ENCODE data around the gene PCNX3. TPM values are rescaled to one million over a fixed set of nuclear protein-coding genes. Genes with fewer than 3 reads are reported as not detected.

Gene PCNX3
- total RNA-seq, 1 experiment from 2014 or later: 50.4 TPM

- Histone ChIP-seq H2AFZ (ENCODE audit: low read depth, low read length, poor library complexity, severe bottlenecking) (no peak overlapping the region), H3K27me3 (ENCODE audit: insufficient read depth, low read length) (no peaks in the 10 kb centered on the region), H3K4me3 (replicated peaks in 1 of 2; ENCODE audit: low read depth in 1 of 2, low read length in 2 of 2) (peak overlapping the region; percentile 60 to 74), H3K4me2 (ENCODE audit: low read length) (peak overlapping the region; percentile 91), H3K4me1 (ENCODE audit: control insufficient read depth in 1 of 2, insufficient read depth in 2 of 2, low read length in 2 of 2) (peaks cover 54 to 84% of the 10 kb centered on the region in 2 experiments), H3K36me3 (ENCODE audit: control insufficient read depth in 1 of 2, insufficient read depth in 2 of 2, low read length in 2 of 2) (peaks cover 0 to 17% of the 10 kb centered on the region in 2 experiments; a peak in 1 of 4 replicates), H4K20me1 (ENCODE audit: insufficient read depth) (no peaks in the 10 kb centered on the region), H3K27ac (ENCODE audit: low read depth, low read length) (peak overlapping the region; percentile 88), H3K9ac (ENCODE audit: low read length) (peak overlapping the region; percentile 75), H3K79me2 (ENCODE audit: insufficient read depth, low read length) (no peaks in the 10 kb centered on the region; the same call in 1 of the 2 replicates), H3K9me3 (ENCODE audit: control insufficient read depth in 1 of 2, insufficient read depth in 1 of 2, low read depth in 1 of 2, low read length in 2 of 2) (no peaks in the 10 kb centered on the region), H3K9me2 (ENCODE audit: insufficient read depth) (no peaks in the 10 kb centered on the region)
- RAD21 ChIA-PET (ENCODE audit: low non-redundant PET in 1 of 2, low total read pairs in 2 of 2, uncharacterized antibody in 2 of 2, unreplicated experiment in 2 of 2): no interaction called here
- intact Hi-C loops (cut with micrococcal nuclease): no loop called here
- POLR2A ChIA-PET: interaction anchor here (0.6 to 2.1 kb wide), 5 partner anchors 9 to 213 kb away, joined by 3 to 9 read pairs (median 6); partner anchors contain the start of genes MUS81, PCNX3 and SIPA1
- TF ChIP-seq CTCF (IDR thresholded peaks at IDR 0.05 in 2 of 3, conservative IDR thresholded peaks at IDR 0.05 in 1 of 3; ENCODE audit: borderline replicate concordance in 1 of 3, insufficient read depth in 1 of 3, low read depth in 2 of 3, low read length in 2 of 3) (peak in 2 of 3 experiments; percentile 30 to 34; a peak in 2 of 6 replicates), ZBTB33 (IDR thresholded peaks at IDR 0.05; ENCODE audit: extremely low read depth, insufficient replicate concordance, low read length) (no peak), ZFX (IDR thresholded peaks at IDR 0.05) (0 out of 2 replicates have a peak, but pooled peaks have one; percentile 41), SIN3A (IDR thresholded peaks at IDR 0.05; ENCODE audit: low read depth) (no peak), REST (IDR thresholded peaks at IDR 0.05; ENCODE audit: low read depth) (no peak), POLR2AphosphoS5 (IDR thresholded peaks at IDR 0.05; ENCODE audit: low read depth, low read length) (peak; percentile 72; the same call in 1 of the 2 replicates), EGR1 (IDR thresholded peaks at IDR 0.05; ENCODE audit: low read depth) (no peak), POLR2A (IDR thresholded peaks at IDR 0.05; ENCODE audit: borderline replicate concordance, extremely low read depth, insufficient read depth, insufficient read length) (peak; percentile 32)
- ATAC-seq: peak; percentile 75
- no peak for DNase-seq (ENCODE audit: low read depth, low spot score)
- BruUV-seq (replicated peaks): no TSS peak
- CTCF ChIA-PET: interaction anchor here (2.4 kb wide), 1 partner anchor 9 kb away, joined by 11 read pairs; the partner anchor contains the start of gene SIPA1
Observed at GRCh38 chr11:65646958-65647701, 31.6 kb downstream of the PCNX3 start.

Measured in HCT116 (cell line).